Neural cell (in vitro differentiated cells): ENCODE data around the gene NANOS2. TPM values are rescaled to one million over a fixed set of nuclear protein-coding genes. Genes with fewer than 3 reads are reported as not detected.
A peak's percentile ranks its signal among the peaks of the same experiment; 100 is the strongest.

Experiments used
- H2AFZ ChIP-seq: fragments of 200-600, 300-800 bp; sonication (generic), shearing (Covaris generic); 2 replicates; pipeline ENCODE4 v1.6.0; 2014; ENCODE audit warnings: low read depth, mild to moderate bottlenecking, antibody characterized with exemption, low read length, moderate library complexity
- H3F3A ChIP-seq: fragments of 200-600 bp; shearing (Covaris generic); 2 replicates; pipeline ENCODE4 v1.6.1; 2016; ENCODE audit warnings: mild to moderate bottlenecking, moderate library complexity, mixed read lengths, antibody characterized with exemption, low read length; ENCODE audit not compliant: insufficient read depth, poor library complexity, severe bottlenecking
- H3K27ac ChIP-seq: fragments of 200-600, 300-800 bp; sonication (generic), shearing (Covaris generic); 2 replicates; pipeline ENCODE4 v1.5.1; 2014; ENCODE audit warnings: mild to moderate bottlenecking, low read length, moderate library complexity
- H3K27me3 ChIP-seq: fragments of 300-800, 200-600 bp; sonication (generic), shearing (Covaris generic); 2 replicates; pipeline ENCODE4 v1.6.0; 2014; ENCODE audit warnings: mild to moderate bottlenecking, low read depth, low read length, moderate library complexity; ENCODE audit not compliant: insufficient read depth
- H3K36me3 ChIP-seq: fragments of 300-800, 200-600 bp; sonication (generic), shearing (Covaris generic); 2 replicates; pipeline ENCODE4 v1.5.1; 2014; ENCODE audit warnings: mild to moderate bottlenecking, antibody characterized with exemption, low read length, moderate library complexity; ENCODE audit not compliant: insufficient read depth
- H3K4me2 ChIP-seq: fragments of 300-800, 200-600 bp; sonication (generic), shearing (Covaris generic); 2 replicates; pipeline ENCODE4 v1.6.0; 2014; ENCODE audit warnings: mild to moderate bottlenecking, low read length
- H3K4me3 ChIP-seq: fragments of 300-800, 200-600 bp; sonication (generic), shearing (Covaris generic); 2 replicates; pipeline ENCODE4 v1.5.1; 2014; ENCODE audit warnings: mild to moderate bottlenecking, low read length, moderate library complexity
- H3K79me2 ChIP-seq: fragments of 200-600 bp; shearing (Covaris generic); replicated peaks from 2 replicates; pipeline ENCODE4 v1.6.0; 2014; ENCODE audit warnings: mild to moderate bottlenecking, low read length, moderate library complexity; ENCODE audit not compliant: insufficient read depth
- H3K9ac ChIP-seq: fragments of 300-800, 200-600 bp; sonication (generic), shearing (Covaris generic); 2 replicates; pipeline ENCODE4 v1.6.1; 2016; ENCODE audit warnings: mild to moderate bottlenecking, low read length, mixed read lengths
- H3K9me2 ChIP-seq: fragments of 200-600 bp; shearing (Covaris generic); 2 replicates; pipeline ENCODE4 v1.6.1; 2016; ENCODE audit warnings: mild to moderate bottlenecking, low read length, mixed read lengths; ENCODE audit not compliant: insufficient read depth
- H3K9me3 ChIP-seq: fragments of 200-600, 300-800 bp; sonication (generic), shearing (Covaris generic); 2 replicates; pipeline ENCODE4 v1.6.1; 2016; ENCODE audit warnings: mild to moderate bottlenecking, mixed run types, low read length, moderate library complexity, mixed read lengths
- H4K20me1 ChIP-seq: fragments of 200-600 bp; shearing (Covaris generic); 2 replicates; pipeline ENCODE4 v1.6.1; 2016; ENCODE audit warnings: mild to moderate bottlenecking, mixed run types; ENCODE audit not compliant: insufficient read depth
- CTCF ChIP-seq: fragments of 450-650 bp; IDR thresholded peaks from 2 replicates; pipeline ENCODE4 v1.5.1; 2014; ENCODE audit warnings: antibody characterized with exemption, mild to moderate bottlenecking, moderate library complexity; ENCODE audit not compliant: poor library complexity, severe bottlenecking
- EP300 ChIP-seq: fragments of 450-650 bp; conservative IDR thresholded peaks from 2 replicates; pipeline ENCODE4 v1.6.1; 2014; ENCODE audit warnings: antibody characterized with exemption, mild to moderate bottlenecking, moderate library complexity; ENCODE audit not compliant: poor library complexity, severe bottlenecking
- EZH2 ChIP-seq: fragments of 200-600, 300-800 bp; shearing (Covaris generic), sonication (generic); IDR thresholded peaks from 2 replicates; pipeline ENCODE4 v1.6.1; 2014; ENCODE audit warnings: antibody characterized with exemption, low read length, borderline replicate concordance, mild to moderate bottlenecking; ENCODE audit not compliant: insufficient read depth, poor library complexity, severe bottlenecking
- MXI1 ChIP-seq: fragments of 450-650 bp; conservative IDR thresholded peaks from 2 replicates; pipeline ENCODE4 v1.6.1; 2014; ENCODE audit warnings: antibody characterized with exemption, mild to moderate bottlenecking; ENCODE audit not compliant: poor library complexity, severe bottlenecking
- POLR2AphosphoS5 ChIP-seq: IDR thresholded peaks from 2 replicates; pipeline ENCODE4 v1.6.1; 2012
- SMC3 ChIP-seq: fragments of 450-650 bp; conservative IDR thresholded peaks from 2 replicates; pipeline ENCODE4 v1.6.1; 2014; ENCODE audit warnings: antibody characterized with exemption, mild to moderate bottlenecking, moderate library complexity; ENCODE audit not compliant: poor library complexity
- TAF1 ChIP-seq: IDR thresholded peaks from 2 replicates; pipeline ENCODE4 v1.6.1; 2012; ENCODE audit warnings: low read depth
- polyA plus RNA-seq: library from polyadenylated mRNA; depleted of rRNA; stranded (reverse); fragments of >200 nt; gene quantifications from 2 replicates; pipeline ENCODE4 v1.2.3, GENCODE V29; 2014
- TF ChIP-seq, protein P1 (sequence below): IDR thresholded peaks from 2 replicates; pipeline ENCODE4 v1.6.1; 2012; ENCODE audit warnings: borderline replicate concordance

The NANOS2 gene
- polyA plus RNA-seq, 1 donor from 2014 or later = 0.64 TPM

DNA sequence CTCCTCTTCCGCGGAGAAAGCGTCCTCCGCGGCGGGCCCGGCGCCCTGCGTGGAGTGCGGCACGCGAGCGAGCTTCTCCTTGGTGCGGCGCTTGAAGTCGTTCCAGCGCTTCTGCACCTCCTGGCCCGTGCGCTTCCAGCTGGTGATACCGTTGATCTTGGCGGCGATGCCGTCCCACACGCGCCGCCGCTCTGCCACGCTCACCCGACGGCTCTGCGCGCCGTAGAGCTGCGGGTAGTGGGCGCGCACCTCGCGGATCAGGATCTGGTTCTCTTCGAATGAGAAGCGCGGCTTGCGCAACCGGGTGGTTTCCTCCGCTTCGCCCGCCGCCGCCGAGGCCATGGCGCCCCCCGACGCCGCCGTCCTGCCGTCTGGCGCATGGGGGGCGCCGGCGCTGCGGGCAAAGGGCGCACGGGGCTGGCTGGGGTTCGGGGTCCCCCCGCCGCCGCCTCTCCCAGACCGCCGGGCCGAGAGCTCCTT lies 13.1 kb downstream of the NANOS2 start:
- Histone ChIP-seq H3K27me3 (no peaks in the 10 kb centered on the region), H3K9ac (peak overlapping the region; percentile 83), H3K79me2 (no peaks in the 10 kb centered on the region), H3F3A (no peaks in the 10 kb centered on the region), H2AFZ (no peak overlapping the region), H3K36me3 (no peaks in the 10 kb centered on the region), H4K20me1 (no peaks in the 10 kb centered on the region), H3K9me3 (no peaks in the 10 kb centered on the region), H3K4me3 (peak overlapping the region; percentile 84), H3K27ac (no peak overlapping the region), H3K9me2 (no peaks in the 10 kb centered on the region), H3K4me2 (peak overlapping the region; percentile 11)
- no peak for TF ChIP-seq TAF1
- TF ChIP-seq, protein P1, sequence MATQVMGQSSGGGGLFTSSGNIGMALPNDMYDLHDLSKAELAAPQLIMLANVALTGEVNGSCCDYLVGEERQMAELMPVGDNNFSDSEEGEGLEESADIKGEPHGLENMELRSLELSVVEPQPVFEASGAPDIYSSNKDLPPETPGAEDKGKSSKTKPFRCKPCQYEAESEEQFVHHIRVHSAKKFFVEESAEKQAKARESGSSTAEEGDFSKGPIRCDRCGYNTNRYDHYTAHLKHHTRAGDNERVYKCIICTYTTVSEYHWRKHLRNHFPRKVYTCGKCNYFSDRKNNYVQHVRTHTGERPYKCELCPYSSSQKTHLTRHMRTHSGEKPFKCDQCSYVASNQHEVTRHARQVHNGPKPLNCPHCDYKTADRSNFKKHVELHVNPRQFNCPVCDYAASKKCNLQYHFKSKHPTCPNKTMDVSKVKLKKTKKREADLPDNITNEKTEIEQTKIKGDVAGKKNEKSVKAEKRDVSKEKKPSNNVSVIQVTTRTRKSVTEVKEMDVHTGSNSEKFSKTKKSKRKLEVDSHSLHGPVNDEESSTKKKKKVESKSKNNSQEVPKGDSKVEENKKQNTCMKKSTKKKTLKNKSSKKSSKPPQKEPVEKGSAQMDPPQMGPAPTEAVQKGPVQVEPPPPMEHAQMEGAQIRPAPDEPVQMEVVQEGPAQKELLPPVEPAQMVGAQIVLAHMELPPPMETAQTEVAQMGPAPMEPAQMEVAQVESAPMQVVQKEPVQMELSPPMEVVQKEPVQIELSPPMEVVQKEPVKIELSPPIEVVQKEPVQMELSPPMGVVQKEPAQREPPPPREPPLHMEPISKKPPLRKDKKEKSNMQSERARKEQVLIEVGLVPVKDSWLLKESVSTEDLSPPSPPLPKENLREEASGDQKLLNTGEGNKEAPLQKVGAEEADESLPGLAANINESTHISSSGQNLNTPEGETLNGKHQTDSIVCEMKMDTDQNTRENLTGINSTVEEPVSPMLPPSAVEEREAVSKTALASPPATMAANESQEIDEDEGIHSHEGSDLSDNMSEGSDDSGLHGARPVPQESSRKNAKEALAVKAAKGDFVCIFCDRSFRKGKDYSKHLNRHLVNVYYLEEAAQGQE = no peak
- TF ChIP-seq MXI1 = no peak
- TF ChIP-seq SMC3 = no peak
- TF ChIP-seq POLR2AphosphoS5 = no peak

DNA sequence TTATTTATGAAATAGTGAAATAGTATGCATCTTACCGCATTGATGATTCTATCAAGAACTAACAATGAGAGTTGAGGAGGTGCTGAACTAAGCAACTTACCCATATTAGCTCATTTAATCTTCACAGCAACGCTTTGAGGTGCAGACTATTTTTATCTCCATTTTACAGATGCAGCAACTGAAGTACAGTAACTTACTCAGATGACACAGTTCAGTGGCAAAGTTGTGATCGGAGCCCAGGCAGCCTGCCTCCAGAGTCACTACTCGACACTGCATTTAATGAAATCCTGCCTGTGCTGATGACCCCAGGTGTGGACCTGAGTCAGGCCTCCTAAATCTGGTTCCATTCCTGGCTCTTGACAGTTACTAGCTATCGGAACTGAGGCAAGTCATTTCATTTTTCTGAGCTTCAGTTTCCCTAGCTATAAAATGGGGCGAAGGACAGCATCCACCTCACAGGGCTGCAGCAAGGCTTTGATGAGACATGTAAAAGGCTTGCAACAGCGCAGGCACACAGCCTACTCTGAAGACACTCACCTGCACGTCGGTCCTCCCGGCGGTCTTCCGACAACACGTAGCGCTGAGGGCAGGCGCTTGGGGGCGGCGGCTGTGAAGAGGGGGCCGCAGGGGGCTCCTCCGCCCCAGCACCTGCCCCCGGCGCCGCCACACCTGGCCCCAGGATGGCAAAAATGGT lies 13.7 kb downstream of the NANOS2 start:
- Histone ChIP-seq H2AFZ (no peak overlapping the region), H3K36me3 (no peaks in the 10 kb centered on the region), H3K9me2 (no peaks in the 10 kb centered on the region), H3K27me3 (no peaks in the 10 kb centered on the region), H4K20me1 (no peaks in the 10 kb centered on the region), H3K4me3 (peak overlapping the region; percentile 84), H3K27ac (no peak overlapping the region), H3K4me2 (peak overlapping the region; percentile 11), H3K79me2 (no peaks in the 10 kb centered on the region), H3K9me3 (no peaks in the 10 kb centered on the region), H3F3A (no peaks in the 10 kb centered on the region), H3K9ac (peak overlapping the region; percentile 83)
- TF ChIP-seq POLR2AphosphoS5 (no peak), EZH2 (no peak), SMC3 (no peak), EP300 (no peak), CTCF (no peak), MXI1 (no peak)
- TF ChIP-seq, protein P1 = no peak
